Breast epithelium (tissue), 3 donors: ENCODE data around the gene IL3RA.

Experiments
- CTCF ChIP-seq, 3 donors: fragments of 450-650 bp; IDR thresholded peaks; one replicate each; pipeline ENCODE4 v1.5.1; 2016 to 2017; ENCODE audit warnings: antibody characterized with exemption in 3 of 3, mild to moderate bottlenecking in 3 of 3, moderate library complexity in 3 of 3
- POLR2A ChIP-seq: fragments of 450-650 bp; IDR thresholded peaks from one replicate; pipeline ENCODE4 v1.6.1; 2016; ENCODE audit warnings: antibody characterized with exemption, mild to moderate bottlenecking, moderate library complexity
- POLR2AphosphoS5 ChIP-seq, 3 donors: sonication (generic); formaldehyde crosslinking; IDR thresholded peaks; one replicate each; pipeline ENCODE4 v1.6.1; 2017; ENCODE audit warnings: antibody characterized with exemption in 3 of 3

- TF ChIP-seq CTCF (IDR thresholded peaks at IDR 0.05) (peak in 1 of 3 donors; percentile 16), POLR2A (peak; percentile 34), POLR2AphosphoS5 (IDR thresholded peaks at IDR 0.05) (peak in 2 of 3 donors; percentile 70 to 77)
Observed at GRCh38 chrX:1392376-1393068, 55.9 kb downstream of the IL3RA start.
